ENCODE data around the gene KRTAP12-3.
"Not testable (repeated sequence)": the region's sequence is repeated elsewhere in the genome, so short reads cannot be mapped to it uniquely, and the experiment has no call there.

The KRTAP12-3 gene

GRCh38 chr21:44682580-44683151, 24.9 kb downstream of the KRTAP12-3 start:
- in situ Hi-C loops (cut with MboI; ENCODE audit: low sequenced_read_pairs): no loop called here

GRCh38 chr21:44684077-44684476, 26.3 kb downstream of the KRTAP12-3 start:
- in situ Hi-C loops (cut with MboI; ENCODE audit: low sequenced_read_pairs): no loop called here

GRCh38 chr21:44684483-44684882, 26.8 kb downstream of the KRTAP12-3 start:
- in situ Hi-C loops (cut with MboI; ENCODE audit: low sequenced_read_pairs): no loop called here

- in situ Hi-C loops (cut with MboI; ENCODE audit: low sequenced_read_pairs): not testable (repeated sequence)
Measured at GRCh38 chr21:44685050-44685449, 27.3 kb downstream of the KRTAP12-3 start.

GRCh38 chr21:44686000-44686781, 28.5 kb downstream of the KRTAP12-3 start:
- in situ Hi-C loops (cut with MboI; ENCODE audit: low sequenced_read_pairs): no loop called here

GRCh38 chr21:44686843-44687561, 29.3 kb downstream of the KRTAP12-3 start:
- in situ Hi-C loops (cut with MboI; ENCODE audit: low sequenced_read_pairs): no loop called here

GRCh38 chr21:44687671-44688070, 29.9 kb downstream of the KRTAP12-3 start:
- in situ Hi-C loops (cut with MboI; ENCODE audit: low sequenced_read_pairs): no loop called here

GRCh38 chr21:44689740-44690139, 32.0 kb downstream of the KRTAP12-3 start:
- in situ Hi-C loops (cut with MboI; ENCODE audit: low sequenced_read_pairs): not testable (repeated sequence)

- in situ Hi-C loops (cut with MboI; ENCODE audit: low sequenced_read_pairs): no loop called here
Measured at GRCh38 chr21:44691686-44692085, 34.0 kb downstream of the KRTAP12-3 start.

GRCh38 chr21:44692798-44693512, 35.2 kb downstream of the KRTAP12-3 start:
- in situ Hi-C loops (cut with MboI; ENCODE audit: low sequenced_read_pairs): no loop called here

- in situ Hi-C loops (cut with MboI; ENCODE audit: low sequenced_read_pairs): no loop called here
Measured at GRCh38 chr21:44694776-44695175, 37.0 kb downstream of the KRTAP12-3 start.

- in situ Hi-C loops (cut with MboI; ENCODE audit: low sequenced_read_pairs): no loop called here
Measured at GRCh38 chr21:44695184-44695583, 37.5 kb downstream of the KRTAP12-3 start.

GRCh38 chr21:44695641-44696040, 37.9 kb downstream of the KRTAP12-3 start:
- in situ Hi-C loops (cut with MboI; ENCODE audit: low sequenced_read_pairs): no loop called here

- in situ Hi-C loops (cut with MboI; ENCODE audit: low sequenced_read_pairs): no loop called here
Measured at GRCh38 chr21:44696572-44696971, 38.8 kb downstream of the KRTAP12-3 start.

GRCh38 chr21:44697172-44697810, 39.6 kb downstream of the KRTAP12-3 start, which contains the start of gene KRTAP10-12:
Gene KRTAP10-12 (plus strand): TSS chr21:44697172. CDS start chr21:44697202, 30 bp downstream.
- in situ Hi-C loops (cut with MboI; ENCODE audit: low sequenced_read_pairs): not testable (repeated sequence)

- in situ Hi-C loops (cut with MboI; ENCODE audit: low sequenced_read_pairs): no loop called here
Measured at GRCh38 chr21:44697811-44698734, 40.3 kb downstream of the KRTAP12-3 start.

- in situ Hi-C loops (cut with MboI; ENCODE audit: low sequenced_read_pairs): no loop called here
Measured at GRCh38 chr21:44699502-44700001, 41.8 kb downstream of the KRTAP12-3 start.

GRCh38 chr21:44700101-44701022, 42.6 kb downstream of the KRTAP12-3 start:
- in situ Hi-C loops (cut with MboI; ENCODE audit: low sequenced_read_pairs): no loop called here

Measured in HL-60/S4 treated with phorbol 12-myristate 13-acetate at 8.2 ng/mL for 4 days and 3 days (cell line).